ENCODE measurements around the gene KCNMB4. TPM values are rescaled to one million over a fixed set of nuclear protein-coding genes. Genes with fewer than 3 reads are reported as not detected.

The KCNMB4 gene
- total RNA-seq, 2 experiments from 2014 or later, result 0.94 to 2.1 TPM

DNA sequence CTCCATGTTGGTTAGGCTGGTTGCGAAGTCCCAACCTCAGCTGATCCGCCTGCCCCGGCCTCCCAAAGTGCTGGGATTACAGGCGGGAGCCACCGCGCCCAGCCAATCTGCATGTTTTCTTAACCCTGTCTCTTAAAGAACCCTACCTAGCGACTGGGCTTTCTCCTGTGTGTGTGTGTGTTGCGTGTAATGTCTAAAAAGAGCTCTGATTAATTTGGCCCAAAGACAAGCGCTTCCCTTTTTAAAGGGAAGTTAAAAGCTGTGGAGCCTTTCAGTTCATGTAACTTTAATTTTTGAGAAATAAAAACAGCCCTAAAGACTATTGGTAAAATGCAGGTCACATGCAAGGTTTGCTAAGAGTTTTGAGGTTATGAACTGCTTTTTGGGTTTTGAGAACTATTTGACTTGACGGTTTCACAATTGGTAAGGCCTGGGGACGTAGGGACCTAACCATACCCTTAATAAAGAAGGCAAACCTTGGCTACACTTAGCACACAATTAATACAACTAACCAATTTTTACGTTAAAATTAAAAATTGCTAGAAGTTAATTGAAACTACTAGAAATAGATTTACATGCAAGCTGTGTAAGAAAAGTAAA is 103.2 kb downstream of the KCNMB4 start:
- Mint-ChIP-seq H3K4me1 (no peaks in the 10 kb centered on the region), H3K9me3 (ENCODE audit: low read depth) (no peaks in the 10 kb centered on the region), H3K27ac (no peak overlapping the region), H3K4me3 (no peak overlapping the region), H3K36me3 (ENCODE audit: low read depth) (no peaks in the 10 kb centered on the region), H3K27me3 (peaks cover 7% of the 10 kb centered on the region)
- CTCF ChIA-PET, result no interaction called here
- ATAC-seq (no peak), DNase-seq (no peak)
- POLR2A ChIA-PET, result no interaction called here
- intact Hi-C loops (cut with DNase I, micrococcal nuclease), result no loop called here

DNA sequence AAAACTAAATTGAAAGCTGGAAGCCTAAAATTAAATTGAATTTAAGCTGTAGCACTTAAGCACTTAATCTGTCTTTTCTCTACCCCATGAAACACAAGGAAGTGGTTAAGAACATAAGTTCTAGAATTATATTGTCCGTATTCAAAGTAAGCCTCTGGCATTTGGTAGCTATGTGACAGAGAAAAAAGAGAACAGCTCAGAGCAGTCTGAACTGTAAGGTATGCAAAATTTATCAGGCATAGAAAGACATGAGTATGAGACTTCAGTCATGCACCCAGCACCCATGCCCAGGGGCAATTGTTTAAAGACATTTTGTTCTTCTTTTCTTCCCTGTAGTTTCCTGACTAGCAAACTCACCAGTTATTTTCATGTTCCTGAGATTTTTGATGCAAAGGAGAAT is 116.7 kb downstream of the KCNMB4 start:
- DNase-seq, result no peak
- Mint-ChIP-seq H3K27me3 (peaks cover 11% of the 10 kb centered on the region), H3K27ac (no peak overlapping the region), H3K9me3 (ENCODE audit: low read depth) (no peaks in the 10 kb centered on the region), H3K36me3 (ENCODE audit: low read depth) (no peaks in the 10 kb centered on the region), H3K4me3 (no peak overlapping the region), H3K4me1 (no peaks in the 10 kb centered on the region)
- CTCF ChIA-PET, result no interaction called here
- POLR2A ChIA-PET, result no interaction called here
- intact Hi-C loops (cut with DNase I, micrococcal nuclease), result no loop called here
- ATAC-seq, result no peak

Other genes starting within 250 kb of the KCNMB4 start
- 10 to 100 TPM; 63.3 to 77.7 TPM for gene CNOT2, start 122.9 kb upstream of the KCNMB4 start, total RNA-seq

Data from activated CD4-positive, alpha-beta T cell treated with anti-CD3 and anti-CD28 coated beads for 36 hours (primary cell).